Uterus (tissue), 2 donors: Measurements from ENCODE around the gene CACNA2D4.

Source experiments
- POLR2A ChIP-seq, 2 donors: fragments of 450-650 bp; IDR thresholded peaks; one replicate each; pipeline ENCODE4 v1.6.1; 2016; ENCODE audit warnings: antibody characterized with exemption in 2 of 2, mild to moderate bottlenecking in 1 of 2, moderate library complexity in 1 of 2
- TF ChIP-seq, protein P1 (sequence below), 4 experiments: fragments of 200-600 bp in 2 of 4; fragments of 450-650 bp in 2 of 4; sonication (generic) in 2 of 4; IDR thresholded peaks; one replicate each; pipeline ENCODE4 v1.5.1; 2016 to 2019; ENCODE audit warnings: antibody characterized with exemption in 4 of 4, mild to moderate bottlenecking in 2 of 4, moderate library complexity in 1 of 4

DNA sequence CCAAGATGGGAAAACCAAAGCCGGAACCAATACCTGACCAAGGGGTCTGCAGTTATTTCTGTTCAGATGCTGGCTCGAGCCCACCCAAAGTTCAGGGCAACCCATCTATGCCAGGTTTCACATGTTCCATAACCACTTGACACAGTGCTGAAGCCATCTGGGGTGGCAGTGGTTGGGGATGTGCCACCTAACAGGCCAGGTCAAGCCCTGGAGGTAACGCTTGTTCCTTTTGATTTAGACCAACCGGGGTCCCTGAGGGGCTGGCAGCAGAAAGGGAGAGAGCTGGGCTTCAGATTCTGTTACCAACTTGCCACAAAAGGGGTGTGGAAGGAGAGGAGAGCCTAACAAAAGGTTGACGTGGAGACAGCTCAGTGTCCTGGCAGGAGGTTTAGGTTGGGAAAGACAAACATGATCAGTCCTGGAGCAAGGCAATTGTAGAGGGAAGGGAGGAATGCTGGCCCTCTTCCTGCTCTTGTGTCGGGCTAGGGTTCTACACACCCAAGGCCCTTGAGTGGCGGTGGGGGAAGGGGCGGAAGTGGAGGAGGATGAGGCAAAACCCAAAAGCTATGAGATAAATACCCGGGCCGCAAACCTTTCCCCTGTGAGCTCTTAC, 31.9 kb downstream of the CACNA2D4 start:
- TF ChIP-seq, protein P1, sequence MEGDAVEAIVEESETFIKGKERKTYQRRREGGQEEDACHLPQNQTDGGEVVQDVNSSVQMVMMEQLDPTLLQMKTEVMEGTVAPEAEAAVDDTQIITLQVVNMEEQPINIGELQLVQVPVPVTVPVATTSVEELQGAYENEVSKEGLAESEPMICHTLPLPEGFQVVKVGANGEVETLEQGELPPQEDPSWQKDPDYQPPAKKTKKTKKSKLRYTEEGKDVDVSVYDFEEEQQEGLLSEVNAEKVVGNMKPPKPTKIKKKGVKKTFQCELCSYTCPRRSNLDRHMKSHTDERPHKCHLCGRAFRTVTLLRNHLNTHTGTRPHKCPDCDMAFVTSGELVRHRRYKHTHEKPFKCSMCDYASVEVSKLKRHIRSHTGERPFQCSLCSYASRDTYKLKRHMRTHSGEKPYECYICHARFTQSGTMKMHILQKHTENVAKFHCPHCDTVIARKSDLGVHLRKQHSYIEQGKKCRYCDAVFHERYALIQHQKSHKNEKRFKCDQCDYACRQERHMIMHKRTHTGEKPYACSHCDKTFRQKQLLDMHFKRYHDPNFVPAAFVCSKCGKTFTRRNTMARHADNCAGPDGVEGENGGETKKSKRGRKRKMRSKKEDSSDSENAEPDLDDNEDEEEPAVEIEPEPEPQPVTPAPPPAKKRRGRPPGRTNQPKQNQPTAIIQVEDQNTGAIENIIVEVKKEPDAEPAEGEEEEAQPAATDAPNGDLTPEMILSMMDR (IDR thresholded peaks at IDR 0.05): no peak
- TF ChIP-seq POLR2A (IDR thresholded peaks at IDR 0.05): no peak
